Measurements from ENCODE around the gene ZC3HAV1L.

- no peak for TF ChIP-seq NANOG (IDR thresholded peaks at IDR 0.05; ENCODE audit: insufficient read depth, low read depth, low read length, poor library complexity, severe bottlenecking)
- TF ChIP-seq SIRT6 (IDR thresholded peaks at IDR 0.05; ENCODE audit: low read length) = no peak
- TF ChIP-seq SP2 (IDR thresholded peaks at IDR 0.05; ENCODE audit: low read length) = no peak
- no peak for TF ChIP-seq MAX (IDR thresholded peaks at IDR 0.05)
- TF ChIP-seq EP300 (IDR thresholded peaks at IDR 0.05; ENCODE audit: borderline replicate concordance in 1 of 2, low read depth in 2 of 2, low read length in 2 of 2) = no peak
- TF ChIP-seq CTCF (IDR thresholded peaks at IDR 0.05; ENCODE audit: control extremely low read depth in 1 of 3, insufficient read depth in 1 of 3, low read depth in 1 of 3, low read length in 3 of 3) = no peak
- no peak for TF ChIP-seq SIN3A (conservative IDR thresholded peaks at IDR 0.05 in 1 of 2, IDR thresholded peaks at IDR 0.05 in 1 of 2; ENCODE audit: low read depth in 1 of 2, low read length in 2 of 2)
- TF ChIP-seq ASH2L (IDR thresholded peaks at IDR 0.05; ENCODE audit: low read length) = no peak
These were observed 37.0 kb upstream of the ZC3HAV1L start for GRCh38 chr7:139072796-139073195.
